CD4-positive, alpha-beta T cell treated with Interleukin-12 subunit alpha and Interleukin-12 subunit beta, for 1 hour (primary cell): ENCODE data around the gene C18orf63.
"Not testable (repeated sequence)": the region's sequence is repeated elsewhere in the genome, so short reads cannot be mapped to it uniquely, and the experiment has no call there.

ENCODE experiments used
- DNase-seq: peaks from one replicate; pipeline ENCODE4 v3.0.0-alpha.2; 2020

The C18orf63 gene

DNA sequence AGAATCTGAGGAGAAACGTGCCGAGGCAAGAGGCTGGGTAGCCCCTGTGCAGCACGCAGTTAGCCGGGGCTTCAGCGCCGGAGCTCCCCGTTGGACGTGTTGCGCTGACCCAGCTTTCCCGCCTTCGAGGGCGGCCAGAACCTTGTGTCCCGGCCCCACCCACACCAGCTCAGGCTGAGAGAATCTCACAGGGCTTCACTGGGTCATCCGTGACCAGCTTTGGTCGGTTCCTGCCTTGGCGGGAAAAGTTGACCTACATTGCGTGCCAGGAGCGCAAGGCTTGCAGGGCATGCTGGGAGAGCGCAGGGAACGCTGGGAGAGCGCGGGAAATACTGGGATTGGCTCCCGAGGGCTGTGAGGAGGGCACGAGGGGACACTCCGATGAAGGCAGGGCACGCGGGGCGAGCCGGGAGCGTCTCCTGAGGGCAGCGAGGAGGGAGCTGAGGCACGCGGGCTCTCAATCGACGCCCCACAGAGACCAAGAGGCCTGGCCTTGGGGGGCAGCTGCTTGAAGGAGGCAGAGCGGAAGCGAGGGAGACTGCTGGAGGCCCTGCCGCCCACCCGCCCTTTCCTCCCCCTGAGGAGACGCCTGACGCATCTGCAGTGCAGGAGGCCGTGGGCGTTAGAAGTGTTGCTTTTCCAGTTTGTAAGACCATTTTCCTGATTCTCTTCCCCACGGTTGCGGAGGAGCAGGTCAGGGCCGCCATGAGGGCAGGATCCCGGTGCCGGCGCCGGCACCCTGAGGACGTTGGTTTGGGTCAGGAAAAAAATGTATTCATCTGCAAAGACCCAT lies at the start of gene C18orf63:
TSS of gene C18orf63 (plus strand) at position 376 of the 793 bp plus-strand sequence. CDS start 2,027 bp downstream, outside the sequence.
- no peak for DNase-seq

GRCh38 chr18:74266161-74266560 lies 49.5 kb upstream of the C18orf63 start:
- DNase-seq: no peak

- no peak for DNase-seq
Observed at GRCh38 chr18:74268175-74268574, 47.5 kb upstream of the C18orf63 start.

DNA sequence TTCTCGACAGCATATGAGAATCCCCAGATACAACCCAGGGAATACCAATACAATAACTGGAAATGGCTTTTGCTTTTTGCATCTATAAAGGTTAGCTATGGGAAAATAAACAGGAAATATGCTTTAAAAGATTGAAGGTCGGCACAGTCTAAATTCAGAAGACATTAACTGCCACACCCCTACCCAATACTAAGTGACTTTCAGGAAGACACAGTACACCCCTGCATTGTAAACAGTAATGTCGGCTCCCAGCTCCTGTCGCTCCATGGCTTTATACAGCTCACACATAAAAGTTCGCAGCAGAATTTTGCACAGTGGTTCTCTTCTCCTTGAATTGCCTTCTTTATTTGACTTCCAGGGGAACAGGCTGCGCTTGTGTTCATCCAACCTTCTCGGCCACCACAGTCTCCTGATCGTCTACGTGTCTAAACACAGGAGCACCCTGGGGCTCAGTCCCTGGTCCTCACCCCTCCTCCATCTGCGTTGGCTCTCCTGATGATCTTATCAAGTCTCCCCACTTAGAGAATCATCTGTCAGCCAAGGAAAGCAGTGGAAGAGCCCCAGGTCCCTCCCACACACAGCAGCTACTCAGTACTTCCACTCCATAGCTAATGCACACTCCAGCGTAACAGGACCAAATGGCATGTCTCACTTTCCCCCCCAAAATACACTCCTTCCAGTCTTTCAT lies 46.6 kb upstream of the C18orf63 start:
- DNase-seq: no peak

DNA sequence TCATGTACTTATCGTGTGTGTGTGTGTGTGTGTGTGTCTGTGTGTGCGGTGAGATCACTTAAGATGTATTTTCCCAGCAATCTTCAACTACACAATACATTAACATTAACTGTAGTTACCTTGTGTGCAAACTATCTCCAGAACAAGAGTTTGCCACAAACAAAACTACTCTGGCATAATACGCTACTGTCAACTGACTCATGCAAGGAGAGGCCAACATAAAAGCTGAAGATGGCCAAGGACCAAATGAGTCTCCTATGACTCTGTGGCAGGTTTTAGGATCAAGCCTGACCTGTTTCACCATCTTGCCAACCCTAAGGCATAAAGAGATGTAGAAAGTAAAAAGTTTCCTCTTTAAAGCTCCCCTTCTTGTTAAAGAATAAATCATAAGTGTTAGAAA lies 44.0 kb upstream of the C18orf63 start:
- no peak for DNase-seq

DNA sequence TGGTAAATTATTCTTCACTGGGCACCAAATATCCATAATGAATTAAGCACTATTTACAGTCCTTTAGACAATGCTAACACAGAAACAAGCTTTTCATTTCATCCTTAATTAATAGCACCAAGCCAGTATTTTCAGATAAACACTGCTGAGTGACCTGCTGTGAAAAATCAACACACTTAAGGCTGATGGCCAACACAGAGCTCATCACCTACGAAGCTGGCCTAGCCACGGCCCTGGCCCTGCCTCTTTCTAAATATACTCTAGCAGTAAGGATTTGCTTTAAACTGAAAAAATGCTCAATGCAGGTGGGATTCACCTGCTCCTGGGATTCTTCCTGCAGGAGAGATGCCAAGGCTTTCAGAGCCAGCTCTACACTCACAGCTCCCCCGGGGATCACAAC lies 42.2 kb upstream of the C18orf63 start:
- DNase-seq: no peak

- no peak for DNase-seq
Observed at GRCh38 chr18:74274700-74275099, 40.9 kb upstream of the C18orf63 start.

- DNase-seq: no peak
Observed at GRCh38 chr18:74275736-74276135, 39.9 kb upstream of the C18orf63 start.

- no peak for DNase-seq
Observed at GRCh38 chr18:74276609-74277008, 39.0 kb upstream of the C18orf63 start.

GRCh38 chr18:74277296-74277695 lies 38.3 kb upstream of the C18orf63 start:
- DNase-seq: no peak

DNA sequence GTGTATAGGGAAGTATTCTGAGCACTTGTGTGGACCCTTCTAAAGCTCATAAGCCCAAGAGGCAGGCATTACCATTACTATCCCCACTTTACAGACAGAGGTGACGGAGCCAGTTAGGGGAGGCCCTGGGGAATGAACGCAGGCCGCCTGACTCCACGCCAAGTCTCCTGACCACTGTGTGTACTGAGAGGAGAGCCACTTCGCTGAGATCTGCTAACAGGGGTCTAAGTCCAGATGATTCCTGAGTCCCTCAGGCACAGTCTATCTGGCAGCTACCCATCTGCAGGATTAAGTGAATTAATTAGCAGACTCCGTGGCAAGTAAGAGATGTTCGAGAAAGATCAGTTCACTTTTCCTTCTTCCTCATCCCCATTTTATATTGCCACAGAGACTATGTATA lies 37.6 kb upstream of the C18orf63 start:
- DNase-seq: no peak

DNA sequence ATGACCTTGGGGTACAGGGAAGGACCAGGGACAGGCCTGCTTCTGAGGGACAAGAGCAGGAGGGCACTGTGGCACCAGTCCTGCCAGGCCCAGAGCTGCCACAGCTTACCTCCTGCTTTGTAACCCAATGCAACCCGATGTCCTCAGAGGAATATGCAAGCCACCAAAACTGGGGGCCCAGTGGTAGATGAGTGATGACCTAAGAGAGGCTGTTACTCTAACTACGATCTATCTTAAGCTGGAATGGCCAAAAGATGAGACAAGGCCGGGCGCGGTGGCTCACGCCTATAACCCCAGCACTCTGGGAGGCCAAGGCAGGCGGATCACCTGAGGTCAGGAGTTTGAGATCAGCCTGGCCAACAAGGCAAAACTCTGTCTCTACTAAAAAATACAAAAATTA lies 36.7 kb upstream of the C18orf63 start:
- DNase-seq: no peak

DNA sequence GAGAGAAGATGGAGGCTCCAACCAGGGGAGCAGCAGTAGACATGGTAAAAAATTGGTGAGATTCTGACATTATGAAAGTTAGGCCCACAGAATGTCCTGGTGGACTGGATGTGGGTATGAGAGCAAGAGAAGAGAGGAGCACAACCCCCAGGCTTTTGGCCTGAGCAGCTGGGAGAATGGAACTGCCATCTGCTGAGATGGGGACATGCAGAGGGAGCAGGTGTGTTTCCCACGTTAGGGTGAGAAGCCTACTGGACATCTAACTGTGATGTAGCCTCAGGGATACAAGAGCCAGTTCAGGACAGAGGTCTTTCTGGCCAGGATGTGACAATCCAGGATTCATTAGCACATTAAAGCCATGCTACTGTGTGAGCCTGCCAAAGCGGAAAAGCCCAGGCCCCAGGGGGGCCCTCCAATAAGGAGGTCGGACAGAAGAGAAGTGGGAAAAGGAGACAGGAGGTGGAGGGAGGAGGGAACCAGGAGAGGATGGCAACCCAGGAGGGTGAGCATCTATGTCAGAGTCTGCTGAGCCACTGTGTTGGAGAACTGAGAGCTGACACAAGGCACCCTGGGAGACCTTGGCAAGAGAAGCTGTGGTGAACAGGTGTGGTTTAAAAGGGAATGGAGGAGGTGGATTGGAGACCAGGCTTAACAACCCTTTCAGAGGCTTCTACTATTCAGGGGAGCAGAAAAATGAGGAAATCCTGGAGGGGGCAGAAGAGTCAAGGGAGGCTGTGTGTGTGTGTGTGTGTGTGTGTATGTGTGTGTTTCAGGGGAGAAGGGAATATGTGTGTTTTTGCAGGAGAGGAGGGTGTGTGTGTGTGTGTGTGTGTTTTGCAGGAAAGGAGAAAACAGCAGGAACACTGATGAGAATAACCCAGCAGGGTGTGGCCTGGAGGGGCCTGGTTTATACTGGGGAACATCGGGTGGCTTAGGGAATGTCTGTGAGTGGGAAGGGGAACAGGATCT lies 34.3 kb upstream of the C18orf63 start:
- no peak for DNase-seq

DNA sequence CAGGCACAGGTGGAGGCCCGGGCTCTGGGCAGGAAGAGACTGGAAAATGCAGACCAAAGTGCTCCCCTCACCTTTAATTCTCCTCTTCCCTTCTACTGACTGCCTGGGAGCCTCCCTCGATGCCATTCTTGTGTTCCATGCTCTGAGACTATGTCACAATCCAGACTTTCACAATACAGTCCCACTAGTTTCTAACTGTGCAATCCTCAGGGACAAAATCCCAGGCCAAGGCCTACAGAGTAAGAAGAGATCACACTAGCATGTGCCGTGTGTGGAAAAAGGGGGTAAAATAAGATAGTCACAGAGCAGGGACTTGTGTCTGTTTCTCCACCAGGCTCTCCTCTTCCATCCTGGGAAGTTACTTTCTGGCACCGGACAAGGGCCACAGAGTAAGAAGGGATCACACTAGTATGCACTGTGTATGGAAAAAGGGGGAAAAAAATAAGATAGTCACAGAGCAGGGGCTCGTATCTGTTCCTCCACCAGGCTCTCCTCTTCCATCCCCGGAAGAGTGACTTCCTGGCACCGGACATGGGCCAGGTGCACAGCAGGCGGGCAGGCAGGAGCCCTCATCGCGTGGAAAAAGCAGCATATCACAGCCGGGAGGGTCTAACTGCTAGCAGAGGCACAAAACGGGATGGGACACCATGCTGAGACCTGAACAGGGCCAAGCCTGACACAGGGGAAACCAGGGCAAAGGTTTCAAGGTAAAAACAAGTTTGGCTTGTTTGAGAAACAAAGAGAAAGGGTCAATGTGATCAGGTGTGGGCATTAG lies 33.5 kb upstream of the C18orf63 start:
- DNase-seq: no peak

DNA sequence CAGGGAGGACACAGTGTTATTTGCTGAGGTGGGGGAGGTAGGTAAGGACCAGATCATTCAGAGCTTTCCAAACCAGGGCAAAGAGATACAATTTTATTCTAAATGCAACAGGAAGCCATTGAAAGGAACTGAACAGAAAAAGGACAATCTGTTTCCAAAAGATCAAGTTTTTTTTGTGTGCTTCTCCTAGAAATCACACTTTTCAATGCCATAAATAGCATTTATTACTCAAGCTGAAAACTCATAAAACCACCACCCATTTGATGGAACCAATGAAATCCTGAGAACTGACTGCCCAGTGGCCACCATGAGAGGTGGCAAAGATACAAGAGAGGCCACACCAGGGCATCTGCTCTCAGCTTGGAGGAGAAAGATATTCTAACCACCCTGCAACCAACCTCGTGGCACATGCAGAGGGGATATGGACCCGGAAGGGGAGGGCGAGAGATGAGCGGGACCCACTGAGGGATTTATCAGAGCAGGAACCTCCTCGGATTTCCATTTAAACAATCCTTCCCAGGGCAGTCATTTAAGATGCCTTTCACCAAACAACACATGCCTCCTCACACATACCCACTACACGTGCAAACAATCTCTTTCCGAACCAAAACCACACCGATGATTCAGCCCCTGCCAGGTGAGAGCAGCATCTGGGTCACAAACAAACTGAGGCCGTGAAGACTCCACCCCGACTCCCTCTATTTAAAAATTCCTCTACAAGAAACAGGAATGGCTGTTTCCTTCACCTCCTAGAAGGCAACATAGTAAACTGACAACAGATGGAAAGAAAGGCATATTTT lies 32.7 kb upstream of the C18orf63 start:
- DNase-seq: no peak

- no peak for DNase-seq
Observed at GRCh38 chr18:74283646-74284045, 32.0 kb upstream of the C18orf63 start.

- no peak for DNase-seq
Observed at GRCh38 chr18:74284191-74284979, 31.3 kb upstream of the C18orf63 start.

- DNase-seq: no peak
Observed at GRCh38 chr18:74284980-74285355, 30.7 kb upstream of the C18orf63 start.

GRCh38 chr18:74285583-74285982 lies 30.1 kb upstream of the C18orf63 start:
- DNase-seq: not testable (repeated sequence)

DNA sequence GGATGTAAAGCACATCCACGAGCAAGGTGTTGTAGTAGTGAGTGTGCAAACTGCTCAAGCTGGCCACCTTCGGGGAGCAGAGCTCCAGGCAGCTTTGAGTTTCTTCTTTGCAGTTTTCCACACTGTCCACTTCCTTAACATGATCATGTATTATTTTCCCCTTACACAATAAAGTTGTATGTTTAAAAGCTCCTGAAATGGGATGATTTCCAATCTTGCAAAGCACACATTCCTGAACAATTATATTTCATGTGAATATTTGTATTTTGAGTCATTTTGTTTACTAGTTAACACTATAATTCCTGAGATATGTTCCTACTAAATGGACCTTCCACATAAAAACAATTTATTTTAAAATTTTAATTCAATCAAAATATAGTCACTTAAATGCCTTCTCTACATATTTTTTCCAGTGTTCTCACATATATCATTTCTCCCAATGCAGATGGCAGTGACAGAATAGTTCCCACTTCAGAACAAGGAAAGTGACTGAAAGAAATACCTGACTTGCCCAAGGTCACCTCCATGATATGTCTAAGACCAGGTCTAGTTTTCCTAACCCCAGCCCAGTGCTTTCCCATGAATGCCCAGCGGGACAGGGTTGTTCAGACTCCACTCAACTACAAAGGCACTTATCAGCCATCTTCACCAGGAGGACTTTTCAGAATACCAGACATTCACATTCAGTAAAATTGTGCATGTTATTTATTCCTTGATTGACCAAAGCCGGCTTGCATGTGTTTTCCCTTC lies 29.4 kb upstream of the C18orf63 start:
- DNase-seq: no peak
